Calu3 (cell line): Measurements from ENCODE around the gene ZSCAN31. TPM values are rescaled to one million over a fixed set of nuclear protein-coding genes. Genes with fewer than 3 reads are reported as not detected.

Experiments
- BruUV-seq: library from RNA; stranded (reverse); fragments of 400-500 nt; replicated peaks from 2 replicates; lab custom pipeline; 2021; lab: Mats Ljungman, UMichigan
- CTCF ChIA-PET: fragments of 300-600 bp; sonication (Branson Sonifier 250); formaldehyde crosslinking; loops from one replicate; lab custom pipeline; 2022; ENCODE audit warnings: antibody characterized with exemption; lab: Charles Lee
- DNase-seq: peaks from one replicate; pipeline ENCODE4 v3.0.0; 2022
- H3K27ac Mint-ChIP-seq: one replicate; pipeline ENCODE4 v1.8.0; 2022; ENCODE audit warnings: mixed read lengths; ENCODE audit not compliant: unreplicated experiment
- H3K27me3 Mint-ChIP-seq: one replicate; pipeline ENCODE4 v1.8.0; 2022; ENCODE audit warnings: mixed read lengths; ENCODE audit not compliant: unreplicated experiment
- H3K36me3 Mint-ChIP-seq: one replicate; pipeline ENCODE4 v1.8.0; 2022; ENCODE audit warnings: mild to moderate bottlenecking, moderate library complexity, mixed read lengths; ENCODE audit not compliant: insufficient read depth, unreplicated experiment
- H3K4me1 Mint-ChIP-seq: one replicate; pipeline ENCODE4 v1.8.0; 2022; ENCODE audit warnings: mild to moderate bottlenecking, low read depth, mixed read lengths; ENCODE audit not compliant: unreplicated experiment
- H3K4me3 Mint-ChIP-seq: one replicate; pipeline ENCODE4 v1.8.0; 2022; ENCODE audit warnings: mild to moderate bottlenecking, low read depth, moderate library complexity, mixed read lengths; ENCODE audit not compliant: unreplicated experiment
- H3K9me3 Mint-ChIP-seq: one replicate; pipeline ENCODE4 v1.8.0; 2022; ENCODE audit warnings: low read depth, mixed read lengths; ENCODE audit not compliant: unreplicated experiment
- CTCF ChIP-seq: fragments of 200-600 bp; IDR thresholded peaks from one replicate; pipeline ENCODE4 v1.8.0; 2022; ENCODE audit warnings: antibody characterized with exemption; ENCODE audit not compliant: unreplicated experiment
- intact Hi-C: fragments of 100-400 bp; cut with micrococcal nuclease; formaldehyde crosslinking; loops from one replicate; pipeline ENCODE4 v1.10.0; 2022; ENCODE audit not compliant: unreplicated experiment
- total RNA-seq: library from RNA; stranded (reverse); gene quantifications from 2 replicates; pipeline ENCODE4 v1.2.3, GENCODE V29; 2022

The ZSCAN31 gene
- total RNA-seq, 1 experiment from 2014 or later, result 4.9 TPM

GRCh38 chr6:28353356-28353755, 17.4 kb upstream of the ZSCAN31 start:
- no peak for DNase-seq
- peaks cover 25% of the 10 kb centered on the region for H3K4me1 Mint-ChIP-seq
- peaks cover 25% of the 10 kb centered on the region for H3K36me3 Mint-ChIP-seq
- H3K9me3 Mint-ChIP-seq, result no peaks in the 10 kb centered on the region
- CTCF ChIA-PET, result no interaction called here
- no peak overlapping the region for H3K27ac Mint-ChIP-seq
- intact Hi-C loops, result loop anchor here (5.0 to 10.0 kb wide), 2 partner anchors 71 to 519 kb away; partner anchors contain the start of gene PGBD1
- TF ChIP-seq CTCF, result no peak
- BruUV-seq, result no TSS peak
- no peaks in the 10 kb centered on the region for H3K27me3 Mint-ChIP-seq
- no peak overlapping the region for H3K4me3 Mint-ChIP-seq

DNA sequence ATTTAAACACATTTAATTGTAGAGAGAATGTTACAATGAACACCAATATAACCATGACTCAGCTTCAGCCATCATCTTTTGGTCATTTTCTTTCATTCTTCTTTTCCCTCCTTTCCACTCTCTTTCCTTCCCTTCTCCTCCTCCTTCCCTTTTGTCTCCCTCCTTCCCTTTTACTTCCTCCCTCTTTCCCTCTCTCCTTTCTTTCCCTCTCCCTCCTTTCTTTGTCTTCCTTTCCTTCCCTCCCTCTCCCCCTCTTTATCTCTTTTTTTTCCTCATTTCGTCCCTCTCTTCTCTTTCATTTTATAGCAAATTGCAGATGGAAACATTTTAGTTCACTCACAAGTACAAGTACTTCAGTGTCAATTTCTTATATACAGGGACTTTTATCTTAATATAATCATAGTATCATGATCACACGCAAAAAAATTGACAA, 15.6 kb upstream of the ZSCAN31 start:
- CTCF ChIA-PET, result interaction anchor here (1.1 kb wide), 1 partner anchor 10 kb away, joined by 3 read pairs; no protein-coding TSS in a partner anchor
- BruUV-seq, result no TSS peak
- Mint-ChIP-seq H3K27ac (peak overlapping the region; percentile 10), H3K36me3 (peaks cover 22% of the 10 kb centered on the region), H3K27me3 (peaks cover 14% of the 10 kb centered on the region), H3K9me3 (no peaks in the 10 kb centered on the region), H3K4me3 (peak overlapping the region; percentile 100), H3K4me1 (peaks cover 25% of the 10 kb centered on the region)
- TF ChIP-seq CTCF, result no peak
- intact Hi-C loops, result loop anchor here (5.0 to 10.0 kb wide), 2 partner anchors 69 to 517 kb away; partner anchors contain the start of gene PGBD1
- no peak for DNase-seq

- H3K9me3 Mint-ChIP-seq, result no peaks in the 10 kb centered on the region
- peaks cover 25% of the 10 kb centered on the region for H3K4me1 Mint-ChIP-seq
- peak overlapping the region; percentile 100 for H3K4me3 Mint-ChIP-seq
- peaks cover 19% of the 10 kb centered on the region for H3K27me3 Mint-ChIP-seq
- DNase-seq, result no peak
- H3K36me3 Mint-ChIP-seq, result peaks cover 20% of the 10 kb centered on the region
- CTCF ChIA-PET, result interaction anchor here (0.7 kb wide), 1 partner anchor 219 kb away, joined by 3 read pairs; no protein-coding TSS in a partner anchor
- no TSS peak for BruUV-seq
- H3K27ac Mint-ChIP-seq, result peak overlapping the region; percentile 96
- TF ChIP-seq CTCF, result no peak
- intact Hi-C loops, result loop anchor here (5.0 to 10.0 kb wide), 2 partner anchors 69 to 516 kb away; partner anchors contain the start of gene PGBD1
Measured at GRCh38 chr6:28351087-28351486, 15.1 kb upstream of the ZSCAN31 start.

DNA sequence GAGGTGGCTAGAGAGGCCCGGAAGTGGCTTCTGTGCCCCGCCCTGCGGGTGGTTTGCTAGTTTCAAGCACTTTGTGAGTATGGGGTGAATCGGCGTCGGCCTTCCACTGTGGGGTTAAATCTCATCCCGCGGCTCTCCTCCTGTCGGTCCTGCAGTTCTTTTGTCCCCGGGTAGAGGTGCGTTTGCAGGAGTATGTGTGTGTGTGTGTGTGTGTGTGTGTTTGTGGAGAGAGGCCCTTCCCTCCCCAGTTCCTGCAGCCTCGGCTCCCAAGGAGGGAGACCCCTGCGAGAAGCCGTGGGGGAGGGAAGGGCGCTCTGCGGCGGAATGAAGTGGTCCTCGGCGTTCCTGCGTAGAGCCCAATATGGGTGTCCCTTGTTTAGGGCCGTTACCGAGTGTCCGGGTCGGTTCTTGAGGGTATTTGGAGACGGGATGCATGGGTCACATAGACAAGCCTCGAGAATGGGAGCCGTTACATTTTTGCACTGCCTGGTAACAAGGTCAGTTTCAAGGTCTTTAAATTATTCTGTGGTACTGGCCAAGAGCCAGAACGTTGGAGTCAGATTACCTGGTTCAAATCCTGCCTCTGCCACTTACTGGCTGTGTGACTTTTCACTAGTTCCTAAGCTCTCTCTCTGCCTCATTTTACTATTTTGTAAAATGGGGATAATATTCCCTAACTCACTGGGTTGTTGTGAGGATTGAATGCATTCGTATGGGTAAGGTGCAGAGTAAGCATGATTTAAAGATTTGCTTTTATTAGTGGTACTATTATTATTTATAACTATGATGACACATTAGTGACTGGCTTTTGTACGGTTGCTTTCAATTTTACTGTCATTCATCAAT, 14.2 kb upstream of the ZSCAN31 start, which contains the start of gene ZKSCAN3:
ZKSCAN3 (plus strand) TSS at position 56 of the 846 bp plus-strand sequence. CDS start 9,640 bp downstream, outside the sequence.
- CTCF ChIA-PET, result interaction anchor here (0.5 to 0.7 kb wide), 3 partner anchors 218 to 1172 kb away, joined by 3 to 5 read pairs (median 3); no protein-coding TSS in a partner anchor
- Mint-ChIP-seq H3K9me3 (no peaks in the 10 kb centered on the region), H3K27me3 (peaks cover 28% of the 10 kb centered on the region), H3K36me3 (peaks cover 14% of the 10 kb centered on the region), H3K4me1 (peaks cover 25% of the 10 kb centered on the region), H3K27ac (peak within 1 kb of the TSS; percentile 96), H3K4me3 (peak within 1 kb of the TSS; percentile 100)
- DNase-seq, result peak; percentile 84
- intact Hi-C loops, result loop anchor here (5.0 to 10.0 kb wide), 2 partner anchors 68 to 515 kb away; partner anchors contain the start of gene PGBD1
- BruUV-seq, result TSS peak; percentile 76
- no peak for TF ChIP-seq CTCF
